ENCODE results near the gene DEFB123.
"Not testable (repeated sequence)": the region's sequence is repeated elsewhere in the genome, so short reads cannot be mapped to it uniquely, and the experiment has no call there.

The DEFB123 gene

GRCh38 chr20:31415653-31416052 is 24.8 kb upstream of the DEFB123 start:
- no peak for DNase-seq (ENCODE audit: low read depth)
- H3K4me3 ChIP-seq (ENCODE audit: low read length): no peak overlapping the region
- TF ChIP-seq CTCF (IDR thresholded peaks at IDR 0.05; ENCODE audit: insufficient read depth, low read depth, low read length, missing control alignments): no peak

- no peak overlapping the region for H3K4me3 ChIP-seq (ENCODE audit: low read length)
- no peak for TF ChIP-seq CTCF (IDR thresholded peaks at IDR 0.05; ENCODE audit: insufficient read depth, low read depth, low read length, missing control alignments)
- DNase-seq (ENCODE audit: low read depth): no peak
Measured at GRCh38 chr20:31418307-31418706, 22.1 kb upstream of the DEFB123 start.

- no peak for TF ChIP-seq CTCF (IDR thresholded peaks at IDR 0.05; ENCODE audit: insufficient read depth, low read depth, low read length, missing control alignments)
- no peak overlapping the region for H3K4me3 ChIP-seq (ENCODE audit: low read length)
- no peak for DNase-seq (ENCODE audit: low read depth)
Measured at GRCh38 chr20:31425797-31426196, 14.6 kb upstream of the DEFB123 start.

- not testable (repeated sequence) for H3K4me3 ChIP-seq (ENCODE audit: low read length); DNase-seq (ENCODE audit: low read depth)
Measured at GRCh38 chr20:31426891-31427551, 13.4 kb upstream of the DEFB123 start.

GRCh38 chr20:31427576-31427975 is 12.9 kb upstream of the DEFB123 start:
- not testable (repeated sequence) for H3K4me3 ChIP-seq (ENCODE audit: low read length); DNase-seq (ENCODE audit: low read depth)

- TF ChIP-seq CTCF (IDR thresholded peaks at IDR 0.05; ENCODE audit: insufficient read depth, low read depth, low read length, missing control alignments): no peak
- no peak for DNase-seq (ENCODE audit: low read depth)
Measured at GRCh38 chr20:31430568-31431115, 9.8 kb upstream of the DEFB123 start.

GRCh38 chr20:31446084-31446819 is 5.8 kb downstream of the DEFB123 start:
- TF ChIP-seq CTCF (IDR thresholded peaks at IDR 0.05; ENCODE audit: insufficient read depth, low read depth, low read length, missing control alignments): no peak

More at GRCh38 chr20:31430568-31431115, 9.8 kb upstream of the DEFB123 start:
- no peak overlapping the region for H3K4me3 ChIP-seq (ENCODE audit: low read length)

More at GRCh38 chr20:31446084-31446819, 5.8 kb downstream of the DEFB123 start:
- no peak overlapping the region for H3K4me3 ChIP-seq (ENCODE audit: low read length)
- DNase-seq (ENCODE audit: low read depth): no peak
